A673 (cell line): ENCODE results near the gene PRKCSH.

Source experiments
- EZH2 ChIP-seq: fragments of 200-600 bp; sonication (generic); IDR thresholded peaks from 2 replicates; pipeline ENCODE4 v1.6.1; 2017; ENCODE audit warnings: borderline replicate concordance, low read depth, mild to moderate bottlenecking, mixed read lengths, antibody characterized with exemption, low read length; ENCODE audit not compliant: poor library complexity, severe bottlenecking
- TF ChIP-seq, protein P1 (sequence below): fragments of 300-800, 200-600 bp; sonication (generic); conservative IDR thresholded peaks from 2 replicates; pipeline ENCODE4 v1.5.1; 2017; ENCODE audit warnings: low read depth, mild to moderate bottlenecking, antibody characterized with exemption, low read length, moderate library complexity, mixed read lengths

DNA sequence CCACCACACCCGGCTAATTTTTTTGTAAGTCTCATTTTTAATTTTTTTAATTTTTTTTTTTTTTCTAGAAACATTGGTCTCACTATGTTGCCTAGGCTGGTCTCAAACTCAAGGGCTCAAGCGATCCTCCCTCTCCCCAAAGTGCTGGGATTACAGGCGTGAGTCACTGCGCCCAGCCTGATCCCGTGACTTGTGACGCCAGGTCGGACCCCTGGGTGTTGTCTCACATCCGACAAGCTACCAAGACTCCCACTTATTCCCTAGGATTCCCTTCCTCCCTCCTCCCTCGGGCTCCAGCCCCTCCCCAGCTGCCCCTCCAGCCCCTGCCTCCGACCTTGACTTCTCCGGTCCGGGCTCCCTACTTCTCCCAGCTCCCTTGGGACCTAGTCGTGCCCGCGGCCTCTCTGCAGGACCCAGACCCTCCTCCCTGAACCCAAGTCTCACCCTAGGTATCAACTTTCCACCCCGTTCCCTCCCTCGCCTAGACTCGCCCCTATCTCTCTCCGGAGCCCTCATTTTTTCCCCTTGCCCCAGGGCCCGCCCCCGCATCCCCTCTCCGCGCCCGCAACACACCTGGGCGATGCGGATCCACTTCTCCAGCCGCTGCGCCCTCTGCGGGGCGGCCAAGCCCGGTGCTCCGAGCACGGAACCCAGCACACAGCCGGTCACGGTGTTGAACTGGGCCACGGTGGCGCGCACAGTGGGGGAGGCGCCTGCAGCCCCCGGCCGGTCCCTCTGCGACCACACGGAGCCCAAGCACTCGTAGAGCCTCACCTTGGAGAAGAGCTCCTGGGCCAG lies 29.4 kb upstream of the PRKCSH start:
- TF ChIP-seq, protein P1, sequence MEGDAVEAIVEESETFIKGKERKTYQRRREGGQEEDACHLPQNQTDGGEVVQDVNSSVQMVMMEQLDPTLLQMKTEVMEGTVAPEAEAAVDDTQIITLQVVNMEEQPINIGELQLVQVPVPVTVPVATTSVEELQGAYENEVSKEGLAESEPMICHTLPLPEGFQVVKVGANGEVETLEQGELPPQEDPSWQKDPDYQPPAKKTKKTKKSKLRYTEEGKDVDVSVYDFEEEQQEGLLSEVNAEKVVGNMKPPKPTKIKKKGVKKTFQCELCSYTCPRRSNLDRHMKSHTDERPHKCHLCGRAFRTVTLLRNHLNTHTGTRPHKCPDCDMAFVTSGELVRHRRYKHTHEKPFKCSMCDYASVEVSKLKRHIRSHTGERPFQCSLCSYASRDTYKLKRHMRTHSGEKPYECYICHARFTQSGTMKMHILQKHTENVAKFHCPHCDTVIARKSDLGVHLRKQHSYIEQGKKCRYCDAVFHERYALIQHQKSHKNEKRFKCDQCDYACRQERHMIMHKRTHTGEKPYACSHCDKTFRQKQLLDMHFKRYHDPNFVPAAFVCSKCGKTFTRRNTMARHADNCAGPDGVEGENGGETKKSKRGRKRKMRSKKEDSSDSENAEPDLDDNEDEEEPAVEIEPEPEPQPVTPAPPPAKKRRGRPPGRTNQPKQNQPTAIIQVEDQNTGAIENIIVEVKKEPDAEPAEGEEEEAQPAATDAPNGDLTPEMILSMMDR, result no peak; the same call in 1 of the 2 replicates
- no peak for TF ChIP-seq EZH2
